Right kidney (tissue), 1 donor: ENCODE measurements around the gene DAND5.
"Not testable (repeated sequence)": the region's sequence is repeated elsewhere in the genome, so short reads cannot be mapped to it uniquely, and the experiment has no call there.

Experiments used
- DNase-seq: peaks from one replicate; pipeline ENCODE4 v3.0.0-alpha.2; 2016

DAND5 gene

DNA sequence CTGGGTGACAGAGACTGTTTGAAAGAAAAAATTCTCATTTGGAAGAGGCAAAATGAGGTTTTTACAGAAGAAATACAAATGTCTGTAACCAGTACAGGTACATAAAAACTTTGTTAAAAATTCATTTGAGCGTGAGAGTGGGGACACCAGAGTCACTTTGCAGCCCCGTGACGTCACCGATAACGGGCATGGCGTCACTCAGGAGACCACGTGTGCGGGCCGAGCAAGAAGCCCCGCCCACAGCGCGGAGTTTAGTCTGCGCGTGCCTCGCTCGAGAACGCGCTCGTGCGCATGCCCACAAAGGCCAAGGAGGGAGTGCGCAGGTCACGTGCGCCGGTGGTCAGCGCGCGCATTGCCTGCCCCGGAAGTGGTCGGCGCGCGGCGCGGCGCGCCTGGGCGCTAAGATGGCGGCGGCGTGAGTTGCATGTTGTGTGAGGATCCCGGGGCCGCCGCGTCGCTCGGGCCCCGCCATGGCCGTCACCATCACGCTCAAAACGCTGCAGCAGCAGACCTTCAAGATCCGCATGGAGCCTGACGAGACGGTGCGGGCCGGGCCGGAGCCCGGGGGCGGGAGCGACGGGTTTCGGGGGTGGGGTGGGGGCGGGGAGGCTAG, 23.8 kb upstream of the DAND5 start, which contains the start of gene RAD23A:
Gene RAD23A, plus strand, starts transcription at position 384 of the 613 bp plus-strand sequence. Its CDS starts 87 bp downstream, at position 471.
- peak; percentile 90 for DNase-seq

DNA sequence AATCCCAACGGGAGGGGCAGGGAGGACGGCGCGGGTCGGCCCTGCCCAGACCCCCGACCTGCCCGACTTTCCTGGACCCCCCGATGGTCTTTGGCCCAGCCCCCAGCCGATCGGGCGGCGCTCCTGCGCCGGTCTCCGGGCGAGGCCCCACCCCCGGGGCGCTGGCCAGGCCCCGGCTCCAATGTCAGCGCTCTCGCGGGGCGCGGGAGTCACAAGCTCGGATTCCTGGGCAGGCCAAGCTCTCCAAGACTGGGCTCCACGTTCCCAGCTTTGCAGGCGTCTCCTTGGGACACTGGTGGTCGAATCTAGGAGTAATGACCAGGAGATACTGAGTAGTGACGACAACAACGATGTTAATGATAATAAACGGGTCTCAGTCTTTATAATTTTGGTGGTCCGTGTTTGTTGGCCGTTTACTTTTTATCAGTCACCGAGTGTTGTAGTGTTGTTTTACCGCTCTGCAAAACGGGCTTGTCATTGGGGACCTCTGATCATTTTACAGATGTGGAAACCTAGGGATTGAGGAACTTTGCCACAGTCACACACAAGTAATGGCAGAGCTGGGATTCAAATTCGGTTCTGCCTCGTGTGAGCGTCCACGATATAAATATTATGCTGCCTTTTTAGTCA, 23.2 kb upstream of the DAND5 start:
- peak; percentile 56 for DNase-seq

- DNase-seq = no peak
Observed at GRCh38 chr19:12946731-12947496, 22.5 kb upstream of the DAND5 start.

- DNase-seq = no peak
Observed at GRCh38 chr19:12947702-12948611, 21.4 kb upstream of the DAND5 start.

- DNase-seq = no peak
Observed at GRCh38 chr19:12948612-12949362, 20.6 kb upstream of the DAND5 start.

DNA sequence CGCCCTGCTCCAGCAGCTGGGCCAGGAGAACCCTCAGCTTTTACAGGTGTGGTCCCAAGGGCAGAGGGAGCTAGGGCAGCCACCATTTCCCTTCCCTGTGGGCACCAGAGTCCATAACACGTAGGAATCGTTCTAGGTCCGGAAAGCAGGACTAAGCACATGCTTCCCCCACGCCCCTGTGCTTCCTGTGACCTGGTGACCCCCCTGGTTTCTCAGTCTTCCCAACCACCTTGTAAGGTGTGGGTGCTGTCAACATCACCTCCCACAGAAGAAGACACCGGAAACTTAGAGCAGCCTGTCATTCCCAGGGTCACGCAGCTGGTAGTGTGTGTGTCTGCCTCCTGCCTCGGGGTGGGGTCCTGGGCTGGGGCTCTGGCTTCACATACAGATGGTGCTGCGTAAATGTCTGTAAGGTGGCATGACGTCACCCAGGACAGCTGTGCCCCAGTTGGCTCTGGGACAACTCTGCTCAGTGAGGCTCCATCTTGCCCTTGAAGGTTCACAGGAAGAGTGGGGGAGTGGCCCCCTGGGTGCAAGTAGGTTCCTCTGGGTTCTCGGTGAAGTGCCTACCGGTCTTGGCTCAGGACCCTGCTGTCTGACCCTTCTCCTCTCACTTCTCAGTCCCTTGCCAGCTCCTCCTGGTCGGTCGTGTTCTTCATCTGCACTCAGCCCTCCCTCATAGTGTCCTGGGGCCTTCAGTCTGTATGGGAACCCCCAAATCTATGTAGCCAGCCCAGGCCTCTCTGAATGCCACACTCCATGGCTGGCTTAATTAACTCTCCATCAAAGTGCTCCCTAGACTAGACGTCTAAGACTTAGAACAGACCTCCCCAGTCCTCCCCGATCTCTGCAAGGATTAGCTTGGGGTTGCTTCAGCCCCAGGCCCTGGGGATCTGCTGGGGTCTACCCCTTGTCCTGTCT, 19.8 kb upstream of the DAND5 start:
- no peak for DNase-seq

DNA sequence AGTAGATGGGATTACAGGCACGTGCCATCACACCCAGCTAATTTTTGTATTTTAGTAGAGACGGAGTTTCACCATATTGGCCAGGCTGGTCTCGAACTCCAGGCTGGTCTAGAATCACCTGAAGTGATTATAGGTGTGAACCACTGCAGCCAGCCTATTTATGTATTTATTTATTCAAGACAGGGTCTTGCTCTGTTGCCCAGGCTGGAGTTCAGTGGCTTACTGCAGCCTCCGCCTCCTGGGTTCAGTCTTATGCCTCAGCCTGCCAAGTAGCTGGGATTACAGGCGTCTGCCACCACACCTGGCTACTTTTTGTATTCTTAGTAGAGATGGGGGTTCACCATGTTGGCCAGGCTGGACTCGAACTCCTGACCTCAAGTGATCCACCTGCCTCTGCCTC, 17.3 kb upstream of the DAND5 start:
- not testable (repeated sequence) for DNase-seq

GRCh38 chr19:12952488-12953137, 16.8 kb upstream of the DAND5 start:
- no peak for DNase-seq

- DNase-seq = no peak
Observed at GRCh38 chr19:12953138-12953798, 16.1 kb upstream of the DAND5 start.

DNA sequence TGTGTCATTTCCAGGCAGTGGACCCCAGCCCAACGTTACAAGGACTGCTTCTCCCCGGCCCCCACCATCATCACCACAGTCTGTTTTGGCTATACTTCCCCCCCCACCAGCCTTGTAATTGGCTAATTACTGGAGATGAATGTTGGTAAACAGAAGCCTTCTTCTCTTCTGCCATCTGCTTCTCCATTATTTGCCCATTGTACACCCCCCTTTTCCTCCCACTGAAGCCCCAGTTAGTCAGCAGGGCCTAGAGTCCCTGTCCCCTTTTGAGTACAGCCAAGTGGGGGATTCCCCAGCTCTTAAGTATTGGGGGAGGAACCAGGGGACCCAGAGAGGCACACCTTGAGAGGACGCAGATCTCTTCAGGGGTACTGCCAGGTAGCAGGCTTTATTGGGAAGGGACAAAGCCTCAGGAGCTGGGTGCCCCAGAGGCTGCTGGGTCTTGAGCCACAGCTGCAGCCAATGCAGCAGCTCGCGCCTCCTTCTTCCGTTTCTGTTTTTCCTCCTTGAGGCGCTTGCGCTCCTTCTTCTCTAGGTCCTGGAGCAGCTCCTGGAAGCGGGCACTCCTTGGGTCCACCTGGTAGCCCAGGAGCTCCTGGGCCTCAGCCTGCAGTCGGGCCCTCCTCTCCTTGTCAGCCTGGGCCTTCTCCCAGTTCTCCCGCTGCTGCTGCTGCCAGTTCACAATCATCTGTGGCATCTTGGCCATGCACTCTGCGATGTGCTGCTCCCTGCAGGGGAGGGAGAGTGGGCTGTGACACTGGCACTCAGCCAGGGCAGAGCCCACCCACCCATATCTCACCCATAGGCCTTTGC, 15.4 kb upstream of the DAND5 start:
- DNase-seq = no peak

- DNase-seq = no peak
Observed at GRCh38 chr19:12954612-12954962, 14.8 kb upstream of the DAND5 start.

GRCh38 chr19:12955575-12955974, 13.8 kb upstream of the DAND5 start:
- DNase-seq = not testable (repeated sequence)

GRCh38 chr19:12955996-12956395, 13.4 kb upstream of the DAND5 start:
- no peak for DNase-seq

DNA sequence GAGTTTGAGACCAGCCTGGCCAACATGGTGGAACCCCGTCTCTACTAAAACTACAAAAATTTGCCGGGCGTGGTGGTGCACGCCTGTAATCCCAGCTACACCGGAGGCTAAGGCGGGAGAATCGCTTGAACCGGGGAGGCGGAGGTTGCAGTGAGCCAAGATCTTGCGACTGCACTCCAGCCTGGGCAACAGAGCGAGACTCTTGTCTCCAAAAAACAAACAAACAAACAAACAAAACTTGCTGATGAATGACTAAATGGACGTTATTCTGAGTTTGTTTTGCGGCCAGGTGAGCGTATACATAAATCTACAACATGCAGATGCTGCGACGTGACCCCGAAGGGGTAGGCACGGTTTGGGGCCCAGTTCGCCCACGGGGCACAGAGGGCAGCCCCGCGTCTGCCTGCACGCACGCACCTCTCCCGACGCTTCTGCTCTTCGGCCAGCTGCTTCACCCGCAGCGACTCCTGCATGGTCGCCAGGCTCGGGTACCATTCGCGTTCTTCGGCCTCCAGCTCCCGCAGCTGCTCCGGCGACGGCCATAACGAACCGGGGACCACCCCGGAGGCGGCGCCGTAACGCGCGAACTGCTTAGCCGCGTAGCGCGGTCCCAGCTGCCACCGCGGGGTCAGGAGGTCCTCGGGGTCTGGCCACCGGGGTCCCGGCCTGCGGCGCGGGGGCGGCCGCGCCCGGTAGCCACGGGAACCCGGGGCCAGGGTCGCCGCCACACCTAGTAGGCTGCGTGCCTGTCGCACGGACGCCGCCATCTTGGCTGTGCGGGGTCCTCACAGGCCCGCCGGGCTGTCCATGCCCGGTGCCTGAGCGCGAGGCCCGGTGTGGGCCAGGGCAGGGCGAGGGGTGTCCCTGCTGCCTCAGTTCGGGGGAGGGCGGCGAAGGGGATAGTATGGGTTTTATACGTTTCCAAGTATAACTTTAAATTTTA, 12.7 kb upstream of the DAND5 start, which contains the start of gene GADD45GIP1:
Gene GADD45GIP1, minus strand, starts transcription at position 778 of the 943 bp plus-strand sequence. Its CDS starts 11 bp downstream, at position 767.
- peak; percentile 93 for DNase-seq

DNA sequence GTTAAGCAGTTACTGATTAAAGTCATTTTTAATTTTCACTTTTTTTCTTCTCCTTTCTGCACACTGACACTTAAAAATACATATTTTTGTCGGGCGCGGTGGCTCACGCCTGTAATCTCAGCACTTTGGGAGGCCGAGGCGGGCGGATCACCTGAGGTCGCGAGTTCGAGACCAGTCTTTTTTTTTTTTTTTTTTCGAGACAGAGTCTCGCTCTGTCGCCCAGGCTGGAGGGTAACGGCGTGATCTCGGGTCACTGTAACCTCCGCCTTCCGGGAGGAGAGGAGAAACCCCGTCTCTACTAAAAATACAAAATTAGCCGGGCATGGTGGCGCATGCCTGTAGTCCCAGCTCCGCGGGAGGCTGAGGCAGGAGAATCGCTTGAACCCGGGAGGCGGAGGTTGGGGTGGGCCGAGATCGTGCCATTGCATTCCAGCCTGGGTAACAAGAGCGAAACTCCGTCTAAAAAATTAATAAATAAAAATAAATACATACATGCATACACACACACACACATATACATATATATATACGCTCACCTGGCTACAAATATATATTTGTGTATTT, 11.9 kb upstream of the DAND5 start:
- not testable (repeated sequence) for DNase-seq

- DNase-seq = no peak
Observed at GRCh38 chr19:12959481-12959880, 9.9 kb upstream of the DAND5 start.
